Stimulated activated CD8-positive, alpha-beta memory T cell treated with anti-CD3 and anti-CD28 coated beads, Interleukin-7, amount 100 ng/mL, for 1 hour (primary cell): ENCODE measurements around the gene ANKRD20A1.
"Not testable (repeated sequence)": the region's sequence is repeated elsewhere in the genome, so short reads cannot be mapped to it uniquely, and the experiment has no call there.

ENCODE experiments used
- DNase-seq, 2 donors: peaks; one replicate each; pipeline ENCODE4 v3.0.0-alpha.2; 2020; ENCODE audit warnings: low read depth in 2 of 2

ANKRD20A1 gene

DNA sequence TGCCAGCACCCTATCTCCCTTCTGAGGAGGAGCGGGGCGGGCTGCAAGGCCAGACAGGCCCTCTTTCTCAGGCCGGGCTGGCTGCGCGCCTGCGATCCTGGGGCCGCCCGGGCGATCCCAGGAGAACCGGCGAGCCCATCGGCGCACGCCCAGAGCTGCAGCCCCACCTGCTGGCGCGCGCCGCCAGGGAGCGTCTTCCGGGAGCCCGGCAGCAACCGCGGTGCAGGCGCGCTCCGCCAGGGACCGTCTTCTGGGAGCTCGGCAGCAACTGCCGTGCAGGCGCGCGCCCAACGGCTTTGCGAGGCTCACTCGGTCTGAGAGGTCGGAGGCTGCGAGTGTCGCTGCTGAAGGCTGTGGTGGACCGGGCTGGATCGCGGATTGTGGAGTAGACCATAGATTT, at the start of gene ANKRD20A1:
TSS of gene ANKRD20A1 (plus strand) at position 61 of the 400 bp plus-strand sequence. CDS start 496 bp downstream, outside the sequence.
- not testable (repeated sequence) for DNase-seq

DNA sequence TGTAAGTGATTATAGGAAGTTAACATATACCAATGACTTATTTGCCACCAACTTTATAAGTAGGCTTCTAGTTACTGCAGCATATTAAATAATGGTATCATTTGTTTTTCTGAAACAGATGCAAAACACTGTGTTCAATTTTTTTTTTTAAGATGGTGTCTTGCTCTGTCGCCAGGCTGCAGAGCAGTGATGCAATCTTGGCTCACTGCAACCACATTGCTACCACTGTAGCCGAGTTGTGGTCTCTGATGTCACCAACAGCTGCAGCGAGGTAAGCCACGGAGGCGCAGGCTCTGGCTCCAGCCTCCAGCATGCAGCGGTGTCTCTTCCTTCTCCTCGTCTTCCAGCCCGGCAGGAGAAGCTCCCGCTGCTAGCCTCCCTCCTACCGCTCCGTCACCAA, 26.6 kb upstream of the ANKRD20A1 start:
- DNase-seq: not testable (repeated sequence)
